ENCODE measurements around the gene BORCS5. TPM values are rescaled to one million over a fixed set of nuclear protein-coding genes. Genes with fewer than 3 reads are reported as not detected.
"Not testable (repeated sequence)": the region's sequence is repeated elsewhere in the genome, so short reads cannot be mapped to it uniquely, and the experiment has no call there.

BORCS5 gene
- total RNA-seq (2014; rRNA removed; shearing (Covaris generic)) (12.6 and 13.7 TPM in 2 replicates), polyA plus RNA-seq (2016; fragmentation: Nextera tagmentation; extraction: Ambion mirVana) (11.3 and 14.5 TPM in 2 replicates)
- long read RNA-seq, full-length matches to known transcripts, result 15 of 16 reads
- long read RNA-seq, partial matches to known transcripts, result 0 of 16 reads
- long read RNA-seq, other reads (novel, unspliced or antisense), result 1 of 16 reads

GRCh38 chr12:12356896-12357718, at the start of gene BORCS5:
TSS of gene BORCS5 (plus strand) at chr12:12357078. CDS start at chr12:12357452, 374 bp downstream.
- Histone ChIP-seq H3K4me1 (ENCODE audit: insufficient read depth) (peaks cover 13% of the 10 kb centered on the region), H4K20me1 (replicated peaks; ENCODE audit: insufficient read depth) (no peaks in the 10 kb centered on the region), H2AFZ (peak within 1 kb of the TSS; percentile 93), H3K36me3 (ENCODE audit: insufficient read depth) (no peaks in the 10 kb centered on the region), H3K9me2 (ENCODE audit: insufficient read depth) (no peaks in the 10 kb centered on the region), H3K4me2 (peak within 1 kb of the TSS; percentile 100), H3K27me3 (ENCODE audit: insufficient read depth) (no peaks in the 10 kb centered on the region), H3K27ac (ENCODE audit: low read depth) (peak within 1 kb of the TSS; percentile 64), H3K4me3 (peak within 1 kb of the TSS; percentile 75), H3F3A (replicated peaks; ENCODE audit: low read depth) (peaks cover 8% of the 10 kb centered on the region; the same call in 1 of the 2 replicates), H3K79me2 (replicated peaks; ENCODE audit: insufficient read depth) (peaks cover 20% of the 10 kb centered on the region)
- Mint-ChIP-seq H3K27me3 (ENCODE audit: insufficient read depth, low read depth, poor library complexity) (peaks cover 4% of the 10 kb centered on the region), H3K27ac (peak within 1 kb of the TSS; percentile 90), H3K4me3 (peak within 1 kb of the TSS; percentile 95), H3K36me3 (ENCODE audit: low read depth) (no peaks in the 10 kb centered on the region), H3K9me3 (no peaks in the 10 kb centered on the region), H3K4me1 (peaks cover 26% of the 10 kb centered on the region)
- ATAC-seq, result peak; percentile 95
- DNase-seq (ENCODE audit: low spot score), result peak; percentile 100
- TF ChIP-seq ZNF462 (CRISPR knock-in tag; IDR thresholded peaks at IDR 0.05) (no peak), ETS1 (IDR thresholded peaks at IDR 0.05) (peak; percentile 64), POLR2AphosphoS5 (IDR thresholded peaks at IDR 0.05; ENCODE audit: low read depth) (peak; percentile 99), CTCF (conservative IDR thresholded peaks at IDR 0.05; ENCODE audit: low read depth in 2 of 2) (peak in 1 of 2 experiments; percentile 30; a peak in 1 of 4 replicates), CREB1 (CRISPR knock-in tag; IDR thresholded peaks at IDR 0.05; ENCODE audit: low read depth) (peak; percentile 67)

- not testable (repeated sequence) for H3K27ac Mint-ChIP-seq; H3K4me1 Mint-ChIP-seq; H3K9me3 Mint-ChIP-seq; H3K4me3 Mint-ChIP-seq; H3K4me1 ChIP-seq (ENCODE audit: insufficient read depth); H3F3A ChIP-seq (replicated peaks; ENCODE audit: low read depth); H3K36me3 Mint-ChIP-seq (ENCODE audit: low read depth); H3K27ac ChIP-seq (ENCODE audit: low read depth); H3K4me3 ChIP-seq; H3K27me3 Mint-ChIP-seq (ENCODE audit: insufficient read depth, low read depth, poor library complexity); H3K4me2 ChIP-seq; ATAC-seq; H3K27me3 ChIP-seq (ENCODE audit: insufficient read depth); H3K36me3 ChIP-seq (ENCODE audit: insufficient read depth); H4K20me1 ChIP-seq (replicated peaks; ENCODE audit: insufficient read depth); H3K9me2 ChIP-seq (ENCODE audit: insufficient read depth); H2AFZ ChIP-seq; H3K79me2 ChIP-seq (replicated peaks; ENCODE audit: insufficient read depth); DNase-seq (ENCODE audit: low spot score)
These were observed 46.2 kb upstream of the BORCS5 start for GRCh38 chr12:12310695-12311094.
